ENCODE data around the gene C3orf62.

- TF ChIP-seq CTCF (IDR thresholded peaks at IDR 0.05) (no peak), POLR2AphosphoS5 (IDR thresholded peaks at IDR 0.05) (no peak), POLR2A (IDR thresholded peaks at IDR 0.05) (no peak), EP300 (IDR thresholded peaks at IDR 0.05) (no peak)
Observed at GRCh38 chr3:49236226-49236625, 40.8 kb downstream of the C3orf62 start.
